NCI-H1417 (cell line): Measurements from ENCODE around the gene CNGA1.

Experiments
- DNase-seq, 3 experiments: peaks; one replicate each; lab custom pipeline; 2025; lab: John Stamatoyannopoulos, UW

Gene CNGA1

GRCh38 chr4:47899639-47900038, 116.8 kb downstream of the CNGA1 start:
- peak; percentile 25 to 80 (median 52) for DNase-seq

- no peak for DNase-seq
Observed at GRCh38 chr4:47891928-47892327, 124.6 kb downstream of the CNGA1 start.
